ENCODE results near the gene GALNT2. TPM values are rescaled to one million over a fixed set of nuclear protein-coding genes. Genes with fewer than 3 reads are reported as not detected.

The GALNT2 gene
- total RNA-seq, 1 experiment from 2014 or later: 62.2 TPM

DNA sequence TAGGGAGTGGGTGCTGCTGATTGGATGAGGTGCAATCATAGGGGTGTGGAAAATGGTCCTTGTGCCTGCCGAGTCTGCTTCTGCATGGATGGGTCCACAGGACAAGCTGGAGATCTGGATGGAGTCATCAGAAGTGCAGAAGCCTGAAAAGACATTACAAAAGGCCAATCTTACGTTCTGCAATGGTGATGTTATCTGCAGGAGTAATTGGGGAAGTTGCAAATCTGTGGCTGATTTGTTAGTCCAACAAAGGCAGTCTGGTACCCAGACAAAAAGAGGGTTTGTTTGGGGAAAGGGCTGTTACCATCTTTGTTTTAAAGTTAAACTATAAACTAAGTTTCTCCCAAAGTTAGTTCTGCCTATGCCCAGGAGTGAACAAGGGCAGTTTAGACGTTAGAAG is 192.6 kb downstream of the GALNT2 start:
- Mint-ChIP-seq H3K27ac (ENCODE audit: unreplicated experiment) (no peak overlapping the region), H3K9me3 (ENCODE audit: unreplicated experiment) (no peaks in the 10 kb centered on the region), H3K36me3 (ENCODE audit: insufficient read depth, unreplicated experiment) (peaks cover 12% of the 10 kb centered on the region), H3K4me1 (ENCODE audit: low read depth, unreplicated experiment) (no peaks in the 10 kb centered on the region), H3K4me3 (ENCODE audit: unreplicated experiment) (no peak overlapping the region), H3K27me3 (ENCODE audit: insufficient read depth, unreplicated experiment) (no peaks in the 10 kb centered on the region)
- POLR2A ChIA-PET: no interaction called here
- no peak overlapping the region for H3K4me3 ChIP-seq (ENCODE audit: low read depth, low read length)
- peaks cover 3% of the 10 kb centered on the region; the same call in 1 of the 2 replicates for H3K36me3 ChIP-seq (ENCODE audit: control insufficient read depth, insufficient read depth, low read length)
- no peak for DNase-seq
- no peaks in the 10 kb centered on the region for H3K4me1 ChIP-seq
- H3K27me3 ChIP-seq (replicated peaks; ENCODE audit: control insufficient read depth, insufficient read depth, low read length): no peaks in the 10 kb centered on the region
- intact Hi-C loops (cut with micrococcal nuclease; ENCODE audit: unreplicated experiment): no loop called here
- H3K9me3 ChIP-seq: no peaks in the 10 kb centered on the region
- no TSS peak for BruUV-seq (replicated peaks)
- CTCF ChIA-PET: no interaction called here
- no peak for TF ChIP-seq CTCF (IDR thresholded peaks at IDR 0.05; ENCODE audit: insufficient read depth in 1 of 2, low read depth in 1 of 2, low read length in 1 of 2, severe bottlenecking in 1 of 2, unreplicated experiment in 1 of 2)

DNA sequence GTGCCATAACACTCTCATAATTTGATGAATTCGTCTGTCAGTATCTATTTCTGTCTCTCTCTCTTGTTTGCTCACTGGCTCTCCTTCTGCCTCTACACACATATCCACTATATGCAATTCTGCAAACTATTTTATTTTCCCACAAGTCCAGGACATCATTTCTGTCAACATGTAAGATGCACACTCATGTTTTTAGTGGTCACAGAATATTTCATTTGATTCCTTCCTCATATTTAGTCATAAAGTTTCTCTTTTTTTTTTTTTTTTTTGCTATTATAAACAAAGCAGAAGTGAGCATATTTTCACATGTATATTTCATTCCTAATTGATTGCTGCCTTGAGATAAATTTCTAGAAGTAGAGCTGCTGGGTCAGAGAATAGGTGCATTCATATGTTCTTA is 193.8 kb downstream of the GALNT2 start:
- no TSS peak for BruUV-seq (replicated peaks)
- TF ChIP-seq CTCF (IDR thresholded peaks at IDR 0.05; ENCODE audit: insufficient read depth in 1 of 2, low read depth in 1 of 2, low read length in 1 of 2, severe bottlenecking in 1 of 2, unreplicated experiment in 1 of 2): no peak
- Mint-ChIP-seq H3K27ac (ENCODE audit: unreplicated experiment) (no peak overlapping the region), H3K4me1 (ENCODE audit: low read depth, unreplicated experiment) (no peaks in the 10 kb centered on the region), H3K36me3 (ENCODE audit: insufficient read depth, unreplicated experiment) (peaks cover 12% of the 10 kb centered on the region), H3K9me3 (ENCODE audit: unreplicated experiment) (no peaks in the 10 kb centered on the region), H3K4me3 (ENCODE audit: unreplicated experiment) (no peak overlapping the region), H3K27me3 (ENCODE audit: insufficient read depth, unreplicated experiment) (no peaks in the 10 kb centered on the region)
- CTCF ChIA-PET: no interaction called here
- Histone ChIP-seq H3K36me3 (ENCODE audit: control insufficient read depth, insufficient read depth, low read length) (peaks cover 5% of the 10 kb centered on the region), H3K9me3 (no peaks in the 10 kb centered on the region), H3K27me3 (replicated peaks; ENCODE audit: control insufficient read depth, insufficient read depth, low read length) (no peaks in the 10 kb centered on the region), H3K4me3 (ENCODE audit: low read depth, low read length) (no peak overlapping the region), H3K4me1 (no peaks in the 10 kb centered on the region)
- POLR2A ChIA-PET: interaction anchor here (0.7 kb wide), 1 partner anchor 21 kb away, joined by 7 read pairs; no protein-coding TSS in a partner anchor
- intact Hi-C loops (cut with micrococcal nuclease; ENCODE audit: unreplicated experiment): no loop called here
- DNase-seq: no peak

- Mint-ChIP-seq H3K36me3 (ENCODE audit: insufficient read depth, unreplicated experiment) (peaks cover 12% of the 10 kb centered on the region), H3K27me3 (ENCODE audit: insufficient read depth, unreplicated experiment) (no peaks in the 10 kb centered on the region), H3K27ac (ENCODE audit: unreplicated experiment) (no peak overlapping the region), H3K9me3 (ENCODE audit: unreplicated experiment) (no peaks in the 10 kb centered on the region), H3K4me1 (ENCODE audit: low read depth, unreplicated experiment) (peaks cover 5% of the 10 kb centered on the region), H3K4me3 (ENCODE audit: unreplicated experiment) (no peak overlapping the region)
- Histone ChIP-seq H3K36me3 (ENCODE audit: control insufficient read depth, insufficient read depth, low read length) (peaks cover 6% of the 10 kb centered on the region), H3K27me3 (replicated peaks; ENCODE audit: control insufficient read depth, insufficient read depth, low read length) (no peaks in the 10 kb centered on the region), H3K4me3 (ENCODE audit: low read depth, low read length) (no peak overlapping the region), H3K4me1 (no peaks in the 10 kb centered on the region; the same call in 1 of the 2 replicates), H3K9me3 (no peaks in the 10 kb centered on the region)
- no peak for DNase-seq
- no peak for TF ChIP-seq CTCF (IDR thresholded peaks at IDR 0.05; ENCODE audit: insufficient read depth in 1 of 2, low read depth in 1 of 2, low read length in 1 of 2, severe bottlenecking in 1 of 2, unreplicated experiment in 1 of 2)
- ChIA-PET POLR2A (no interaction called here), CTCF (interaction anchor here (0.5 kb wide), 1 partner anchor 703 kb away, joined by 4 read pairs; the partner anchor contains the start of gene ABCB10)
- no TSS peak for BruUV-seq (replicated peaks)
- intact Hi-C loops (cut with micrococcal nuclease; ENCODE audit: unreplicated experiment): no loop called here
Measured at GRCh38 chr1:230261928-230262650, 195.1 kb downstream of the GALNT2 start.
